ENCODE data around the gene ADD1. TPM values are rescaled to one million over a fixed set of nuclear protein-coding genes. Genes with fewer than 3 reads are reported as not detected.

The ADD1 gene
- total RNA-seq, 2 experiments from 2014 or later, result 136 TPM

GRCh38 chr4:2824836-2825381, 18.7 kb upstream of the ADD1 start:
- H3K27ac Mint-ChIP-seq, result no peak overlapping the region
- H3K4me1 Mint-ChIP-seq, result no peaks in the 10 kb centered on the region
- no peak for DNase-seq
- H3K27me3 Mint-ChIP-seq, result no peaks in the 10 kb centered on the region
- no peak overlapping the region for H3K4me3 Mint-ChIP-seq
- no peaks in the 10 kb centered on the region for H3K9me3 Mint-ChIP-seq
- peaks cover 27% of the 10 kb centered on the region for H3K36me3 Mint-ChIP-seq

- Mint-ChIP-seq H3K27me3 (no peaks in the 10 kb centered on the region), H3K36me3 (peaks cover 25% of the 10 kb centered on the region), H3K4me1 (no peaks in the 10 kb centered on the region), H3K27ac (no peak overlapping the region), H3K9me3 (no peaks in the 10 kb centered on the region), H3K4me3 (no peak overlapping the region)
- no peak for DNase-seq
Observed at GRCh38 chr4:2825740-2826139, 17.9 kb upstream of the ADD1 start.

GRCh38 chr4:2827071-2827873, 16.4 kb upstream of the ADD1 start:
- no peaks in the 10 kb centered on the region for H3K9me3 Mint-ChIP-seq
- H3K4me1 Mint-ChIP-seq, result no peaks in the 10 kb centered on the region
- peak overlapping the region; percentile 5 for H3K27ac Mint-ChIP-seq
- no peaks in the 10 kb centered on the region for H3K27me3 Mint-ChIP-seq
- no peak for DNase-seq
- H3K36me3 Mint-ChIP-seq, result peaks cover 24% of the 10 kb centered on the region
- no peak overlapping the region for H3K4me3 Mint-ChIP-seq

GRCh38 chr4:2827874-2828751, 15.5 kb upstream of the ADD1 start:
- Mint-ChIP-seq H3K27ac (peak overlapping the region; percentile 12), H3K27me3 (no peaks in the 10 kb centered on the region), H3K4me1 (no peaks in the 10 kb centered on the region), H3K36me3 (peaks cover 24% of the 10 kb centered on the region), H3K4me3 (no peak overlapping the region), H3K9me3 (no peaks in the 10 kb centered on the region)
- DNase-seq, result no peak

GRCh38 chr4:2828758-2829181, 14.9 kb upstream of the ADD1 start:
- Mint-ChIP-seq H3K36me3 (peaks cover 24% of the 10 kb centered on the region), H3K9me3 (no peaks in the 10 kb centered on the region), H3K27me3 (no peaks in the 10 kb centered on the region), H3K27ac (no peak overlapping the region), H3K4me3 (no peak overlapping the region), H3K4me1 (no peaks in the 10 kb centered on the region)
- DNase-seq, result no peak

- DNase-seq, result no peak
- H3K9me3 Mint-ChIP-seq, result no peaks in the 10 kb centered on the region
- H3K36me3 Mint-ChIP-seq, result peaks cover 24% of the 10 kb centered on the region
- no peak overlapping the region for H3K4me3 Mint-ChIP-seq
- H3K27me3 Mint-ChIP-seq, result no peaks in the 10 kb centered on the region
- H3K27ac Mint-ChIP-seq, result peak overlapping the region; percentile 58
- peaks cover 3% of the 10 kb centered on the region for H3K4me1 Mint-ChIP-seq
Observed at GRCh38 chr4:2829321-2829932, 14.2 kb upstream of the ADD1 start.

- Mint-ChIP-seq H3K36me3 (peaks cover 22% of the 10 kb centered on the region), H3K4me1 (peaks cover 8% of the 10 kb centered on the region), H3K27me3 (no peaks in the 10 kb centered on the region), H3K9me3 (no peaks in the 10 kb centered on the region), H3K27ac (peak overlapping the region; percentile 58), H3K4me3 (no peak overlapping the region)
- DNase-seq, result no peak
Observed at GRCh38 chr4:2829933-2830451, 13.7 kb upstream of the ADD1 start.

- Mint-ChIP-seq H3K4me1 (peaks cover 16% of the 10 kb centered on the region), H3K4me3 (no peak overlapping the region), H3K9me3 (no peaks in the 10 kb centered on the region), H3K27me3 (no peaks in the 10 kb centered on the region), H3K36me3 (peaks cover 19% of the 10 kb centered on the region), H3K27ac (no peak overlapping the region)
- no peak for DNase-seq
Observed at GRCh38 chr4:2830632-2831610, 12.7 kb upstream of the ADD1 start.

GRCh38 chr4:2831611-2832308, 11.9 kb upstream of the ADD1 start:
- no peak overlapping the region for H3K27ac Mint-ChIP-seq
- H3K4me1 Mint-ChIP-seq, result peaks cover 21% of the 10 kb centered on the region
- H3K9me3 Mint-ChIP-seq, result no peaks in the 10 kb centered on the region
- DNase-seq, result no peak
- peaks cover 19% of the 10 kb centered on the region for H3K36me3 Mint-ChIP-seq
- H3K4me3 Mint-ChIP-seq, result no peak overlapping the region
- no peaks in the 10 kb centered on the region for H3K27me3 Mint-ChIP-seq

- DNase-seq, result no peak
- no peaks in the 10 kb centered on the region for H3K9me3 Mint-ChIP-seq
- H3K27ac Mint-ChIP-seq, result no peak overlapping the region
- no peaks in the 10 kb centered on the region for H3K27me3 Mint-ChIP-seq
- peaks cover 15% of the 10 kb centered on the region for H3K36me3 Mint-ChIP-seq
- peaks cover 25% of the 10 kb centered on the region for H3K4me1 Mint-ChIP-seq
- H3K4me3 Mint-ChIP-seq, result no peak overlapping the region
Observed at GRCh38 chr4:2832309-2832980, 11.2 kb upstream of the ADD1 start.

- Mint-ChIP-seq H3K36me3 (peaks cover 15% of the 10 kb centered on the region), H3K27me3 (no peaks in the 10 kb centered on the region), H3K4me1 (peaks cover 32% of the 10 kb centered on the region), H3K27ac (no peak overlapping the region), H3K4me3 (no peak overlapping the region), H3K9me3 (no peaks in the 10 kb centered on the region)
- DNase-seq, result no peak
Observed at GRCh38 chr4:2832981-2833670, 10.5 kb upstream of the ADD1 start.

GRCh38 chr4:2833671-2834000, 10.0 kb upstream of the ADD1 start:
- no peaks in the 10 kb centered on the region for H3K9me3 Mint-ChIP-seq
- H3K4me3 Mint-ChIP-seq, result no peak overlapping the region
- no peak overlapping the region for H3K27ac Mint-ChIP-seq
- peaks cover 14% of the 10 kb centered on the region for H3K36me3 Mint-ChIP-seq
- H3K27me3 Mint-ChIP-seq, result no peaks in the 10 kb centered on the region
- peaks cover 37% of the 10 kb centered on the region for H3K4me1 Mint-ChIP-seq
- DNase-seq, result no peak

Data from activated naive CD8-positive, alpha-beta T cell treated with anti-CD3 and anti-CD28 coated beads for 36 hours (primary cell).